Choroid plexus epithelial cell (primary cell): ENCODE measurements around the gene NFATC2IP.

Experiments used
- DNase-seq: peaks from one replicate; pipeline ENCODE4 v3.0.0-alpha.2; 2010; ENCODE audit warnings: low read depth
- H3K4me3 ChIP-seq: 2 replicates; pipeline ENCODE4 v1.5.1; 2011; ENCODE audit warnings: low read depth, mild to moderate bottlenecking, control low read depth, low read length, moderate library complexity
- CTCF ChIP-seq: conservative IDR thresholded peaks from 2 replicates; pipeline ENCODE4 v1.5.1; 2011; ENCODE audit warnings: low read depth, mild to moderate bottlenecking, control low read depth, inconsistent platforms, low read length, moderate library complexity

Gene NFATC2IP

DNA sequence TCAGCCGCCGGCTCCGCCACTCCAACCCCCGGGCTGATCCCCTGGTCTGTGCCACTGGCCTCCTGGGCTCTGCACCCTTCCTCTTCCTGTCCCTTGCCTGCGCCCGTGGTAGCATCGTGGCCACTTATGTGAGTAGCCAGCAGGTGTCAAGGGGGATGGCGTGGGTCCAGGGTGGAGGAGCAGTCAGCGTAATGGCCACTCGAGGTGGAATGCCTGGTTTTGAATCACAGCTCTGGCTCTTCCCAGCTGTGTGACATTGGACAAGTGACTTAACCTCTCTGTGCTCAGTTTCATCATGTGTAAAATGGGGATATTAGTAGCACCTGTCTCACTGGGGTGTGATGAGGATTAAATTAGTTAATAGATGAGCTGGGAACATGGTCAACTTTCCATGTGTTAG is 31.7 kb downstream of the NFATC2IP start:
- no peak for TF ChIP-seq CTCF
- no peak overlapping the region for H3K4me3 ChIP-seq
- DNase-seq, result no peak

DNA sequence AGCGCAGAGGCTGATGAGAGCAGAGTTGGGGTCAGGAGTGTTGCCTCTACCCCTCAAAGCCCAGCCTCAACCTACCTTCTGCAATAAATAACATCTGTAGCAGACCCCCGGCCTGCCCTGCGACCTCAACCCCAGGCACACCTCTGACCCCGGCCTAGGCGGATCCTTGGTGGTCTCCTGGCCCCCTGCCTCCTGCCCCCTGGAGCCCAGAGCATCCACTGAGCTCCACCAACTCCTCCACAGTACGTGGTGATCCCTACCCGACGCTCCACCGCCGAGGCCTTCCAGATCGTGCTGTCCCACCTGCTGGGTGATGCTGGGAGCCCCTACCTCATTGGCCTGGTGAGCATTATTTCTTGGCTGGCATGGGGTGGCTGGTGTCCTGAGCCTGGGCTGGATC is 32.2 kb downstream of the NFATC2IP start:
- H3K4me3 ChIP-seq, result no peak overlapping the region
- DNase-seq, result no peak
- TF ChIP-seq CTCF, result no peak

GRCh38 chr16:28983644-28984043 is 32.9 kb downstream of the NFATC2IP start:
- no peak for DNase-seq
- no peak for TF ChIP-seq CTCF
- H3K4me3 ChIP-seq, result no peak overlapping the region

GRCh38 chr16:28984091-28984490 is 33.4 kb downstream of the NFATC2IP start:
- DNase-seq, result no peak
- no peak for TF ChIP-seq CTCF
- no peak overlapping the region for H3K4me3 ChIP-seq

GRCh38 chr16:28984619-28985135 is 33.9 kb downstream of the NFATC2IP start, which contains the start of gene LAT:
Gene LAT (plus strand): TSS chr16:28985052. CDS start chr16:28985418, 366 bp downstream.
- H3K4me3 ChIP-seq, result no peak within 1 kb of the TSS
- no peak for DNase-seq
- no peak for TF ChIP-seq CTCF

- DNase-seq, result no peak
- H3K4me3 ChIP-seq, result no peak overlapping the region
- TF ChIP-seq CTCF, result no peak
Observed at GRCh38 chr16:28985211-28986041, 34.7 kb downstream of the NFATC2IP start.

GRCh38 chr16:28986046-28986445 is 35.3 kb downstream of the NFATC2IP start:
- TF ChIP-seq CTCF, result no peak
- DNase-seq, result no peak
- no peak overlapping the region for H3K4me3 ChIP-seq
